Measurements from ENCODE around the gene SKAP2. TPM values are rescaled to one million over a fixed set of nuclear protein-coding genes. Genes with fewer than 3 reads are reported as not detected.

Gene SKAP2
- polyA plus RNA-seq (2012; ENCODE audit: low read depth, missing spikeins) = 7.1 TPM

- peak; percentile 99 for FAIRE-seq
- peak; percentile 55 for DNase-seq (ENCODE audit: insufficient read length, low spot score)
- TF ChIP-seq POLR2AphosphoS5 (IDR thresholded peaks at IDR 0.05; ENCODE audit: low read depth, low read length) = peak; percentile 85
- TF ChIP-seq SPI1 (IDR thresholded peaks at IDR 0.05; ENCODE audit: low read depth, low read length) = peak; percentile 27; the same call in 1 of the 2 replicates
- TF ChIP-seq POU2F2 (IDR thresholded peaks at IDR 0.05; ENCODE audit: low read depth, low read length) = no peak
- TF ChIP-seq PAX5 (IDR thresholded peaks at IDR 0.05; ENCODE audit: insufficient read depth, low read length, severe bottlenecking) = no peak
- 0 out of 2 replicates have a peak, but pooled peaks have one; percentile 44 for TF ChIP-seq TAF1 (IDR thresholded peaks at IDR 0.05; ENCODE audit: low read depth, low read length)
- TF ChIP-seq POLR2A (IDR thresholded peaks at IDR 0.05; ENCODE audit: low read depth, low read length) = peak; percentile 81
These were observed at the start of gene SKAP2 for GRCh38 chr7:26864309-26865093. SKAP2 (minus strand) TSS chr7:26864590; CDS start chr7:26864429, 161 bp downstream.

- TF ChIP-seq POLR2A (IDR thresholded peaks at IDR 0.05; ENCODE audit: low read depth, low read length) (no peak), POU2F2 (IDR thresholded peaks at IDR 0.05; ENCODE audit: low read depth, low read length) (no peak), TAF1 (IDR thresholded peaks at IDR 0.05; ENCODE audit: low read depth, low read length) (no peak), PAX5 (IDR thresholded peaks at IDR 0.05; ENCODE audit: insufficient read depth, low read length, severe bottlenecking) (no peak), SPI1 (IDR thresholded peaks at IDR 0.05; ENCODE audit: low read depth, low read length) (no peak), POLR2AphosphoS5 (IDR thresholded peaks at IDR 0.05; ENCODE audit: low read depth, low read length) (no peak)
- FAIRE-seq = no peak
These were observed 48.6 kb upstream of the SKAP2 start for GRCh38 chr7:26912933-26913536.

GRCh38 chr7:26912338-26912737 lies 47.9 kb upstream of the SKAP2 start:
- DNase-seq (ENCODE audit: insufficient read length, low spot score) (no peak), FAIRE-seq (no peak)
- no peak for TF ChIP-seq POLR2AphosphoS5 (IDR thresholded peaks at IDR 0.05; ENCODE audit: low read depth, low read length)
- TF ChIP-seq TAF1 (IDR thresholded peaks at IDR 0.05; ENCODE audit: low read depth, low read length) = no peak
- TF ChIP-seq POU2F2 (IDR thresholded peaks at IDR 0.05; ENCODE audit: low read depth, low read length) = no peak
- no peak for TF ChIP-seq SPI1 (IDR thresholded peaks at IDR 0.05; ENCODE audit: low read depth, low read length)
- TF ChIP-seq POLR2A (IDR thresholded peaks at IDR 0.05; ENCODE audit: low read depth, low read length) = no peak
- no peak for TF ChIP-seq PAX5 (IDR thresholded peaks at IDR 0.05; ENCODE audit: insufficient read depth, low read length, severe bottlenecking)

More at GRCh38 chr7:26912933-26913536, 48.6 kb upstream of the SKAP2 start:
- no peak for DNase-seq (ENCODE audit: insufficient read length, low spot score)

GRCh38 chr7:26910221-26910620 lies 45.8 kb upstream of the SKAP2 start:
- DNase-seq (ENCODE audit: insufficient read length, low spot score) (no peak), FAIRE-seq (no peak)
- TF ChIP-seq POLR2A (IDR thresholded peaks at IDR 0.05; ENCODE audit: low read depth, low read length) (no peak), PAX5 (IDR thresholded peaks at IDR 0.05; ENCODE audit: insufficient read depth, low read length, severe bottlenecking) (no peak), POU2F2 (IDR thresholded peaks at IDR 0.05; ENCODE audit: low read depth, low read length) (no peak), TAF1 (IDR thresholded peaks at IDR 0.05; ENCODE audit: low read depth, low read length) (no peak), POLR2AphosphoS5 (IDR thresholded peaks at IDR 0.05; ENCODE audit: low read depth, low read length) (no peak), SPI1 (IDR thresholded peaks at IDR 0.05; ENCODE audit: low read depth, low read length) (no peak)

GRCh38 chr7:26900251-26900650 lies 35.9 kb upstream of the SKAP2 start:
- no peak for DNase-seq (ENCODE audit: insufficient read length, low spot score)
- no peak for FAIRE-seq
- TF ChIP-seq POLR2AphosphoS5 (IDR thresholded peaks at IDR 0.05; ENCODE audit: low read depth, low read length) (no peak), POU2F2 (IDR thresholded peaks at IDR 0.05; ENCODE audit: low read depth, low read length) (no peak), SPI1 (IDR thresholded peaks at IDR 0.05; ENCODE audit: low read depth, low read length) (no peak), PAX5 (IDR thresholded peaks at IDR 0.05; ENCODE audit: insufficient read depth, low read length, severe bottlenecking) (no peak), TAF1 (IDR thresholded peaks at IDR 0.05; ENCODE audit: low read depth, low read length) (no peak), POLR2A (IDR thresholded peaks at IDR 0.05; ENCODE audit: low read depth, low read length) (no peak)

- no peak for FAIRE-seq
- TF ChIP-seq SPI1 (IDR thresholded peaks at IDR 0.05; ENCODE audit: low read depth, low read length) (no peak), POLR2AphosphoS5 (IDR thresholded peaks at IDR 0.05; ENCODE audit: low read depth, low read length) (no peak), POLR2A (IDR thresholded peaks at IDR 0.05; ENCODE audit: low read depth, low read length) (no peak), POU2F2 (IDR thresholded peaks at IDR 0.05; ENCODE audit: low read depth, low read length) (no peak), PAX5 (IDR thresholded peaks at IDR 0.05; ENCODE audit: insufficient read depth, low read length, severe bottlenecking) (no peak), TAF1 (IDR thresholded peaks at IDR 0.05; ENCODE audit: low read depth, low read length) (no peak)
- no peak for DNase-seq (ENCODE audit: insufficient read length, low spot score)
These were observed 35.1 kb upstream of the SKAP2 start for GRCh38 chr7:26899519-26899918.

GRCh38 chr7:26898891-26899290 lies 34.5 kb upstream of the SKAP2 start:
- no peak for FAIRE-seq
- no peak for DNase-seq (ENCODE audit: insufficient read length, low spot score)
- TF ChIP-seq PAX5 (IDR thresholded peaks at IDR 0.05; ENCODE audit: insufficient read depth, low read length, severe bottlenecking) = no peak
- no peak for TF ChIP-seq POLR2AphosphoS5 (IDR thresholded peaks at IDR 0.05; ENCODE audit: low read depth, low read length)
- no peak for TF ChIP-seq SPI1 (IDR thresholded peaks at IDR 0.05; ENCODE audit: low read depth, low read length)
- no peak for TF ChIP-seq POLR2A (IDR thresholded peaks at IDR 0.05; ENCODE audit: low read depth, low read length)
- no peak for TF ChIP-seq TAF1 (IDR thresholded peaks at IDR 0.05; ENCODE audit: low read depth, low read length)
- no peak for TF ChIP-seq POU2F2 (IDR thresholded peaks at IDR 0.05; ENCODE audit: low read depth, low read length)

GRCh38 chr7:26897928-26898327 lies 33.5 kb upstream of the SKAP2 start:
- TF ChIP-seq TAF1 (IDR thresholded peaks at IDR 0.05; ENCODE audit: low read depth, low read length) = no peak
- no peak for TF ChIP-seq PAX5 (IDR thresholded peaks at IDR 0.05; ENCODE audit: insufficient read depth, low read length, severe bottlenecking)
- no peak for TF ChIP-seq POLR2A (IDR thresholded peaks at IDR 0.05; ENCODE audit: low read depth, low read length)
- no peak for TF ChIP-seq POU2F2 (IDR thresholded peaks at IDR 0.05; ENCODE audit: low read depth, low read length)
- no peak for TF ChIP-seq POLR2AphosphoS5 (IDR thresholded peaks at IDR 0.05; ENCODE audit: low read depth, low read length)
- TF ChIP-seq SPI1 (IDR thresholded peaks at IDR 0.05; ENCODE audit: low read depth, low read length) = no peak
- DNase-seq (ENCODE audit: insufficient read length, low spot score) (no peak), FAIRE-seq (no peak)

All from GM12891 (cell line).